HL-60 (cell line): Measurements from ENCODE around the gene E2F4.

Source experiments
- DNase-seq, 2 experiments: peaks; one replicate each; pipeline ENCODE4 v3.0.0-alpha.2; 2010 to 2020; ENCODE audit warnings: low read depth in 1 of 2, low spot score in 1 of 2
- H3K27ac ChIP-seq: fragments of 250-450 bp; sonication (Bioruptor Pico); replicated peaks from 2 replicates; pipeline ENCODE4 v1.5.1; 2020; ENCODE audit warnings: mild to moderate bottlenecking, moderate library complexity
- H3K27me3 ChIP-seq: fragments of 250-450 bp; sonication (Bioruptor Pico); 2 replicates; pipeline ENCODE4 v1.5.1; 2021; ENCODE audit warnings: mild to moderate bottlenecking, moderate library complexity; ENCODE audit not compliant: insufficient read depth, poor library complexity, severe bottlenecking
- H3K4me3 ChIP-seq: replicated peaks from 2 replicates; pipeline ENCODE4 v1.5.1; 2011; ENCODE audit warnings: mild to moderate bottlenecking, control low read depth, low read length; ENCODE audit not compliant: insufficient read depth
- GABPA ChIP-seq: IDR thresholded peaks from 2 replicates; pipeline ENCODE4 v1.6.1; 2012; ENCODE audit warnings: low read depth
- POLR2AphosphoS5 ChIP-seq: IDR thresholded peaks from 2 replicates; pipeline ENCODE4 v1.6.1; 2012; ENCODE audit warnings: low read depth
- SPI1 ChIP-seq: IDR thresholded peaks from 2 replicates; pipeline ENCODE4 v1.6.1; 2012; ENCODE audit warnings: low read depth, mild to moderate bottlenecking, borderline replicate concordance
- TF ChIP-seq, protein P1 (sequence below): IDR thresholded peaks from 2 replicates; pipeline ENCODE4 v1.6.1; 2012; ENCODE audit warnings: low read depth; ENCODE audit not compliant: insufficient replicate concordance
- TF ChIP-seq, protein P2 (sequence below): IDR thresholded peaks from one replicate; pipeline ENCODE4 v1.5.1; 2011; ENCODE audit warnings: low read length, control low read depth, inconsistent platforms; ENCODE audit not compliant: insufficient read depth

E2F4 gene

DNA sequence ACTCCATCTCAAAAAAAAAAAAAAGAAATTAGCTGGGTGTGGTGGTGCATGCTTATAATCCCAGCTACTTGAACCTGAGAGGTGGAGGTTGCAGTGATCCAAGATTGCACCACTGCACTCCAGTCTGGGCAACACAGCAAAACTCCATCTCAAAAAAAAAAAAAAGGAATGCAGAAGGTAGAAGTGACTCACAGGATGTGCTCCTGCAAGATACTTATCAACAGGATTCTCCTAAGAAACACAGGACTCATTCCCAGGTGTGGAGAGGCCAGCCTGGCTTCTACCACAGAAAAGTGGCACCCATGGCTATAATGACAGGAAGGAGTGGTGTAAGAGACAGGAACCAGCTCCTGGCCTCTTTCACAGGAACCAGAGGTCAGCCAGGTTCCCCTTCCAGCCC lies 20.8 kb downstream of the E2F4 start:
- DNase-seq: no peak
- Histone ChIP-seq H3K27ac (no peak overlapping the region), H3K27me3 (no peaks in the 10 kb centered on the region), H3K4me3 (no peak overlapping the region)
- TF ChIP-seq SPI1: no peak
- no peak for TF ChIP-seq POLR2AphosphoS5
- TF ChIP-seq, protein P1, sequence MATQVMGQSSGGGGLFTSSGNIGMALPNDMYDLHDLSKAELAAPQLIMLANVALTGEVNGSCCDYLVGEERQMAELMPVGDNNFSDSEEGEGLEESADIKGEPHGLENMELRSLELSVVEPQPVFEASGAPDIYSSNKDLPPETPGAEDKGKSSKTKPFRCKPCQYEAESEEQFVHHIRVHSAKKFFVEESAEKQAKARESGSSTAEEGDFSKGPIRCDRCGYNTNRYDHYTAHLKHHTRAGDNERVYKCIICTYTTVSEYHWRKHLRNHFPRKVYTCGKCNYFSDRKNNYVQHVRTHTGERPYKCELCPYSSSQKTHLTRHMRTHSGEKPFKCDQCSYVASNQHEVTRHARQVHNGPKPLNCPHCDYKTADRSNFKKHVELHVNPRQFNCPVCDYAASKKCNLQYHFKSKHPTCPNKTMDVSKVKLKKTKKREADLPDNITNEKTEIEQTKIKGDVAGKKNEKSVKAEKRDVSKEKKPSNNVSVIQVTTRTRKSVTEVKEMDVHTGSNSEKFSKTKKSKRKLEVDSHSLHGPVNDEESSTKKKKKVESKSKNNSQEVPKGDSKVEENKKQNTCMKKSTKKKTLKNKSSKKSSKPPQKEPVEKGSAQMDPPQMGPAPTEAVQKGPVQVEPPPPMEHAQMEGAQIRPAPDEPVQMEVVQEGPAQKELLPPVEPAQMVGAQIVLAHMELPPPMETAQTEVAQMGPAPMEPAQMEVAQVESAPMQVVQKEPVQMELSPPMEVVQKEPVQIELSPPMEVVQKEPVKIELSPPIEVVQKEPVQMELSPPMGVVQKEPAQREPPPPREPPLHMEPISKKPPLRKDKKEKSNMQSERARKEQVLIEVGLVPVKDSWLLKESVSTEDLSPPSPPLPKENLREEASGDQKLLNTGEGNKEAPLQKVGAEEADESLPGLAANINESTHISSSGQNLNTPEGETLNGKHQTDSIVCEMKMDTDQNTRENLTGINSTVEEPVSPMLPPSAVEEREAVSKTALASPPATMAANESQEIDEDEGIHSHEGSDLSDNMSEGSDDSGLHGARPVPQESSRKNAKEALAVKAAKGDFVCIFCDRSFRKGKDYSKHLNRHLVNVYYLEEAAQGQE: no peak
- TF ChIP-seq, protein P2, sequence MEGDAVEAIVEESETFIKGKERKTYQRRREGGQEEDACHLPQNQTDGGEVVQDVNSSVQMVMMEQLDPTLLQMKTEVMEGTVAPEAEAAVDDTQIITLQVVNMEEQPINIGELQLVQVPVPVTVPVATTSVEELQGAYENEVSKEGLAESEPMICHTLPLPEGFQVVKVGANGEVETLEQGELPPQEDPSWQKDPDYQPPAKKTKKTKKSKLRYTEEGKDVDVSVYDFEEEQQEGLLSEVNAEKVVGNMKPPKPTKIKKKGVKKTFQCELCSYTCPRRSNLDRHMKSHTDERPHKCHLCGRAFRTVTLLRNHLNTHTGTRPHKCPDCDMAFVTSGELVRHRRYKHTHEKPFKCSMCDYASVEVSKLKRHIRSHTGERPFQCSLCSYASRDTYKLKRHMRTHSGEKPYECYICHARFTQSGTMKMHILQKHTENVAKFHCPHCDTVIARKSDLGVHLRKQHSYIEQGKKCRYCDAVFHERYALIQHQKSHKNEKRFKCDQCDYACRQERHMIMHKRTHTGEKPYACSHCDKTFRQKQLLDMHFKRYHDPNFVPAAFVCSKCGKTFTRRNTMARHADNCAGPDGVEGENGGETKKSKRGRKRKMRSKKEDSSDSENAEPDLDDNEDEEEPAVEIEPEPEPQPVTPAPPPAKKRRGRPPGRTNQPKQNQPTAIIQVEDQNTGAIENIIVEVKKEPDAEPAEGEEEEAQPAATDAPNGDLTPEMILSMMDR: no peak

DNA sequence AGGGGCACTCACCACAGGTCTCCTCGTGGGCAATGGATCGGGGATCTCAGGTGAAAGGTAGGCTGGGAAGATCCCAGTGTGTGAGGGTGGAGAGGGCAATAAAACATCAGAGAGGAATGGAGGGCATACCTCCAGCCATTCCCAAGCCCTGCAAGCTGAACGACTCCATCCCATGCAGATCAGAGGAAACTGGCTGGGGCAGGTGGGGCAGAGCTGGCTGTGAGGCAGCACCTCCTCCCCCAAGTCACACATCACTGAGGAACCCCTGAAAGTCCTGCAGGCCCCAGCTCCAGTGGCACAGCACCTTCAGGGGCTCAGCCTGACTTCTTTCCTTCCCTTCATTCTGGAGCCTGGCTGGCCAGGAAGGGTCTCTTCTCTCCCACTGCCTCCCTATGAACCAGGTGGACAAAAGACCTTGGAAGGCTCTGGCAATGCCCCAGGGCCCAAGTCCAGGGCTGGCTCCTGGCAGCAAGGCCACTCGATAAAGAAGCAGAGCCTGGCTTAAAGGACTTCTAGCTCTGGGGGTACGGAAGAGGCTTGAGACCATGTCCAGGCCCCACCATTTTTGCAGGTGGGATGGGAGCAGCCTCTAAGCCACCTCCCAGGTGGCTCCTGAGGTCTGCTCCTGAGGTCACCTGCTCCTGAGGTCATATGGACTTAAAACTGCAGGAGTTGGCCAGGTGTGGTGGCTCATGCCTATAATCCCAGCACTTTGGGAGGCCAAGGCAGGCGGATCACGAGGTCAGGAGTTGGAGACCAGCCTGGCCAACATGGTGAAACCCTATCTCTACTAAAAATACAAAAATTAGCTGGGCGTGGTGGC lies 21.5 kb downstream of the E2F4 start:
- H3K27me3 ChIP-seq: no peaks in the 10 kb centered on the region
- TF ChIP-seq, protein P1: no peak
- TF ChIP-seq, protein P2: no peak
- TF ChIP-seq GABPA (no peak), POLR2AphosphoS5 (no peak)
- H3K27ac ChIP-seq: no peak overlapping the region
- no peak overlapping the region for H3K4me3 ChIP-seq
- no peak for DNase-seq

DNA sequence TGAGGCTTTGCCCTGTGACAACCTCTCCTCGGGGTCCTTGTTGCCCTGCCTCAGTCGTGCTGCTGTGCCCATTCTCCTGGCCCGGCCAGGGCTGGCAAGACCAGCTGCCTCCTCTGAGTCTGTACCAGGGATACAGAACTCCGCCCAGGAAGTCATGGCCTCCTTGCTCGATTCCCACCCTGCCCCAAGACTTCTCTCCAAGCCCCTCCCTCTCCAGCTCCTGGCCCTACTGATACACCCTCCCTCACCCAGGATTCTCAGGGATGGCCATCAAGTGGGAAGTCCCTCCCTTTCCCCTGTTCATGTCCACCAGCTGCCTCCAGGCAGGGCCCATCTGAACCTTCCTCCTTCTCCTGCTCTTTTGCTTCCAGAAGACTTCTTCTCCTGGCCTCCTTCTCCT lies 23.8 kb downstream of the E2F4 start:
- TF ChIP-seq, protein P1: no peak
- no peak for TF ChIP-seq SPI1
- H3K27me3 ChIP-seq: no peaks in the 10 kb centered on the region
- H3K4me3 ChIP-seq: no peak overlapping the region
- no peak overlapping the region for H3K27ac ChIP-seq
- DNase-seq: no peak
